ENCODE results near the gene FGA.

FGA gene

GRCh38 chr4:154608361-154609252 is 18.1 kb upstream of the FGA start:
- TF ChIP-seq, protein P1, sequence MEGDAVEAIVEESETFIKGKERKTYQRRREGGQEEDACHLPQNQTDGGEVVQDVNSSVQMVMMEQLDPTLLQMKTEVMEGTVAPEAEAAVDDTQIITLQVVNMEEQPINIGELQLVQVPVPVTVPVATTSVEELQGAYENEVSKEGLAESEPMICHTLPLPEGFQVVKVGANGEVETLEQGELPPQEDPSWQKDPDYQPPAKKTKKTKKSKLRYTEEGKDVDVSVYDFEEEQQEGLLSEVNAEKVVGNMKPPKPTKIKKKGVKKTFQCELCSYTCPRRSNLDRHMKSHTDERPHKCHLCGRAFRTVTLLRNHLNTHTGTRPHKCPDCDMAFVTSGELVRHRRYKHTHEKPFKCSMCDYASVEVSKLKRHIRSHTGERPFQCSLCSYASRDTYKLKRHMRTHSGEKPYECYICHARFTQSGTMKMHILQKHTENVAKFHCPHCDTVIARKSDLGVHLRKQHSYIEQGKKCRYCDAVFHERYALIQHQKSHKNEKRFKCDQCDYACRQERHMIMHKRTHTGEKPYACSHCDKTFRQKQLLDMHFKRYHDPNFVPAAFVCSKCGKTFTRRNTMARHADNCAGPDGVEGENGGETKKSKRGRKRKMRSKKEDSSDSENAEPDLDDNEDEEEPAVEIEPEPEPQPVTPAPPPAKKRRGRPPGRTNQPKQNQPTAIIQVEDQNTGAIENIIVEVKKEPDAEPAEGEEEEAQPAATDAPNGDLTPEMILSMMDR (IDR thresholded peaks at IDR 0.05; ENCODE audit: low read depth, low read length) = no peak

GRCh38 chr4:154606728-154607723 is 16.5 kb upstream of the FGA start:
- H3K4me3 ChIP-seq (ENCODE audit: low read depth, low read length) = no peak overlapping the region
- TF ChIP-seq, protein P1 (IDR thresholded peaks at IDR 0.05; ENCODE audit: low read depth, low read length) = no peak

More at GRCh38 chr4:154608361-154609252, 18.1 kb upstream of the FGA start:
- H3K4me3 ChIP-seq (ENCODE audit: low read depth, low read length) = no peak overlapping the region

DNA sequence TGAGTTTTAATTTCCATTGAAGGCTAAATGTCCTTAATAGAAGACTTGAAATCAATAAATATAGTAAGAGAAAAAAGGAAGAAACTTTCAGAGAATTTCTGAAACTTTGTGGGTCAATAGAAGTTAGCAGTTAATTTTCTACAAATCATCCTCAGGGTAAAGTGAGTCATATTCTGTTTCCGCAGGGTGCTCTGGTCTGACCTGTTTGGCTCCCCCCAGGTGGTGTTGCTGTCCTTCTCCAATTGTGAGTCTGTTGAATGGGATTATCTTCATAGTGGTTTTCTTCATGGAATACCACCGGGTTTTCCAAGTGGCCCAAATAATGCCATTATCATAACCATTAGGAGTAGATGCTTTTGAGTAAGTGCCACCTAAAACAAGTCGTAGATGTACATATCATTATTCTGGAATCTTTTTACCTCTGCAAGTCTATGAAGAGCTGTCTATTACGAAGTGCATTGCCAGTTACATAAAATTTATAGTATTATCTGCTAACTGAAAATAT is 14.2 kb upstream of the FGA start:
- H3K4me3 ChIP-seq (ENCODE audit: low read depth, low read length) = no peak overlapping the region
- TF ChIP-seq, protein P1 (IDR thresholded peaks at IDR 0.05; ENCODE audit: low read depth, low read length) = no peak

DNA sequence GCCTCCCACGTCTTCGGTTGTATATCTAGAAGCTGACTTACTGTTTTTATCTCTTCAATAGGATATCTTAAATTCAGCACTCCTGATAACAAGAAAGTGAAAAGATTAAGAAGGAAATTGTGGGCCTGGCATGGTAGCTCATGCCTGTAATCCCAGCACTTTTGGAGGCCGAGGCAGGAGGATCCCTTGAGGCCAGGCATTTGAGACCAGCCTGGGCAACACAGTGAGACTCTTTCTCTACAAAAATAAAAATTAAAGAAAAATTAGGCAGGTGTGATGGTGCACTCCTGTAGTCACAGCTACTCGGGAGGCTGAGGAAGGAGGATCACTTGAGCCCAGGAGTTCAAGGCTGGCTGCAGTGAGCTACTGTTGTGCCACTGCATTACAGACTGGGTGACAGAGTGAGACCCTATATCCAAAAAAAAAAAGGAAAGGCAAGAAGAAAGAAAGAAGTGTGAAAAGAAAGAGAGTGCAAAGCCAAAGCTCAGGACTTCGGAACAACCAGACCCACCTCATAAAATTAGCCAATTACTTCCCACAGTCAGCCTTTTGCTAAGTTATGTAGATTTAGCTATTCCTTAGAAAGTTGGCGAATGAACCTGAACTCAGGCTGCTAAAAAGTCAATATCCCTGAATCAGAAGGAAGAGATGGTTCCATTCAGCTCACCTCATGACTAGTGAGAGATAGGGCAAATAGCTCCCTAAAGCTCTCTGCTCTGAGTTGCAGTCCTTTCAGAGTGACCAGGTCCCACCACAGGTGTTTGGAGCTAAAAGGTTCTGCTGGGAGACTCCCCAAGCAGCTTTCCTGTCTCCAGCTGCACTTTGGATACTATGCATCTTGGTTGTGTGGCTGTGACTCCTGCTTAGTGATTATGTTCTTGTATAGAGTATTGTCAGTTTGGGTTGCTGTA is 12.7 kb upstream of the FGA start:
- TF ChIP-seq, protein P1 (IDR thresholded peaks at IDR 0.05; ENCODE audit: low read depth, low read length) = no peak
- no peak overlapping the region for H3K4me3 ChIP-seq (ENCODE audit: low read depth, low read length)

- TF ChIP-seq, protein P1 (IDR thresholded peaks at IDR 0.05; ENCODE audit: low read depth, low read length) = no peak
- H3K4me3 ChIP-seq (ENCODE audit: low read depth, low read length) = no peak overlapping the region
These were observed 12.0 kb upstream of the FGA start for GRCh38 chr4:154602404-154603020.

Data from WI38 (cell line).